HG03095 (cell line): ENCODE measurements around the gene ADAM11.
"Not testable (repeated sequence)": the region's sequence is repeated elsewhere in the genome, so short reads cannot be mapped to it uniquely, and the experiment has no call there.

ENCODE experiments used
- ATAC-seq: cut with Tn5 transposase; IDR thresholded peaks from one replicate; pipeline ENCODE4 v1.9.1; 2021; ENCODE audit warnings: moderate library complexity; ENCODE audit not compliant: unreplicated experiment

Gene ADAM11

DNA sequence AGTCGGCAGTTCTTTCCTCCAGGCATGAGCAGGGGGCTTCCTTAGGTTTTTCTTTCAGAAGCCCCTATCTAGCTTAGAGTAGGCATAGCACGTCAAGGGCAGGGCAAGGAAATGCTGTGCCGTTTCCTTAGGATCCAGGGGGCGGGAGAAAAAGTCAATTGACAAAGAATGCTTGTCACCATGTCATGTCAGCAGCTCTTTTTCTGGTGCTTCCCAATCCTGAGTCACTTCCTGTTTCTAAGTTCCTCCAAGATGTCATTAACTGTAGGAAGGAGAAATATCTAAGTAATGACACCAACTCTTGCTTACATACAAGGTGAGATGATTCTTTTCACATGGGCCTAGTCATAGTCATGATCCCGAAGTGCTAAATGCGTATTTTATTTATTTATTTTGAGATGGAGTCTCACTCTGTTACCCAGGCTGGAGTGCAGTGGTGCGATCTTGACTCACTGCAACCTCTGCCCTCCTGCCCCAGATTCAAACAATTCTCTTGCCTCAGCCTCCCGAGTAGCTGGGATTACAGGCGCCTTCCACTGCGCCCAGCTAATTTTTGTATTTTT, 36.1 kb downstream of the ADAM11 start:
- no peak for ATAC-seq

- no peak for ATAC-seq
Measured at GRCh38 chr17:44795421-44795820, 36.6 kb downstream of the ADAM11 start.

DNA sequence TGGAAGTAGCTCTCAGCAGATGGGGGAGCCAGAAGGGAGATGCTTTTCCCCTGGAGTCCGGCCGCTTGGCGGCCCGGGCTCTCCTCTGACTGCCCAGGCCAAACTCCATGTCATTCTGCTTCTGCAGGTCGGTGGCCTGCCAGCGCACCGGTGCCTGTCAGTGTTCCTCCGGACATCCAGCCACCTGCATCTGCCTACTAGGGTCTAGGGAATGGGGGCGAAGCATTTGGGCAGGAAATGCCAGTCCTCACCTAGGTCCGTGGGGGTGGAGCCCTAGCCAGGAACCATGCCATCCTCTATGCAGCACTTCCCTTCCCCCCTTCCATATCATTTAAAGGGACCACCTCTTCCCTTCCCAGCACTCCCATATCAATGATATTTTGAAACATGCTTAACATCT, 37.1 kb downstream of the ADAM11 start:
- ATAC-seq, result no peak

DNA sequence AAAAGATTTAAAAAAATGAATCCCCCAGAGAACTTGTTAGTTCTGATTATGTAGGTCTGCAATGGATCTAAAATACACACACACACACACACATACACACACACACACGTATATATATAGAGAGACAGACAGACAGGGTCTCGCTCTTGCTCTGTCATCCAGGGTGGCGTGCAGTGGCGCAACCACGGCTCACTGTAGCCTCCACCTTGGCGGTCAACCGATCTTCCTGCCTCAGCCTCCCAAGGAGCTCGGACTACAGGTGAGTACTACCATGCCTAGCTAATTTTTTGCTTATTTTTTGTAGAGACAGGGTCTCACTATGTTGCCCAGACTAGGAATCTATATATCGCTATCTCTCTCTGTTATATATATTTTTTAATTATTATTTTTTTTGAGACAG, 37.9 kb downstream of the ADAM11 start:
- no peak for ATAC-seq

GRCh38 chr17:44797802-44798201, 39.0 kb downstream of the ADAM11 start:
- ATAC-seq, result no peak

GRCh38 chr17:44798356-44798755, 39.6 kb downstream of the ADAM11 start:
- ATAC-seq, result no peak

- no peak for ATAC-seq
Measured at GRCh38 chr17:44801880-44802279, 43.1 kb downstream of the ADAM11 start.

DNA sequence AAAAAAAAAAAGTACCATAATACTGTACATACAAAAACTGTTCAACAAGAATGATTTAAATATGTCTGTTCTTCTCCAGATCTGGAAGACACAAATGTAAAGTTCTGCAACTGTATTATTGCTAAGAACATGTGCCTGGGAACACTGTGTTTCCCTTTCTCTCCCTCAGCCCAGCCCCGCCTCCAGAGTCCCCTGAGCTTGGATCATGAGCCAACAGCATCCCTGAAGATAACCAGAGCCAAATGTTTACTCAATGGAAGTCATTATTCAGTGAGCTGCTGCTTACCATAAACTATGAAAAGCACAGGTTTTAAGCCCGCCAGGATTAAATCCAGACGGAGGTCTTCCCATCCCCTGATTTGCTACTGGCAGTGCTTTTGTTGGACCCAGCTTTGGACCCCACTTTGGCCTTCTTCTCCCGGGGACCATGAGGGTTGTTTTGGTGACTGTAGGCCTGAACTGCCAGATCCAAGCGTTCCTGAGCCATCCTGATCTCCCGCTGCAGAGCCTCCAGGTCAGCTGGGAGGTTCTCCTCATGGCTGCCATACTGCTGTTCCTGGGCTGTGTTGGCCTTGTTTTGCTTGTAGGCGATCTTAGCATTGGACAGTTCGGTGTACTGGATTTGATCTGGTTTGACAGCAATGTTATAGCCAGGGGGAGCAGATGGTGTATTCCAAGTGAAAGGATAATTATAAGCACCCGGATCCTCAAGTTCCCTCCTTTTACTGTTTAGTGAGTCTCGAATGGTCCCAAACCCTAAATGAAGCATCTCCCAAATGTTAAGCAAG, 45.7 kb downstream of the ADAM11 start:
- no peak for ATAC-seq

GRCh38 chr17:44807093-44807816, 48.5 kb downstream of the ADAM11 start:
- no peak for ATAC-seq

DNA sequence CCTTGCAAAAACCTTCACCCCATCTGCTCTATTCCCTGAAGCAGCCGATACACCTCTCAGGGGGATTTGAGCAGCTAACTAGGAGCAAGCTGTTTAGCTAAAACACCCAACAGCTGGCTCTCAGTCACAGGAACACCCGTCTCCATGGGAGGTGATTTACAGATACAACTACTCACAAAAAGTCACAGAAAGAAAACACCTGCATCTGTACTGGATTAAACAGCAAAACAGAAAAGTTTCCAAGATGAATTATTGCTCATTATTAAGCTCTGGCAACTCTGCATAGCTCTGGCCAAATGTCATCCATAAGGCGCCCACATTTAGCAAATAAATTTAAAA, 49.0 kb downstream of the ADAM11 start:
- no peak for ATAC-seq

GRCh38 chr17:44808156-44808555, 49.4 kb downstream of the ADAM11 start:
- ATAC-seq, result no peak

DNA sequence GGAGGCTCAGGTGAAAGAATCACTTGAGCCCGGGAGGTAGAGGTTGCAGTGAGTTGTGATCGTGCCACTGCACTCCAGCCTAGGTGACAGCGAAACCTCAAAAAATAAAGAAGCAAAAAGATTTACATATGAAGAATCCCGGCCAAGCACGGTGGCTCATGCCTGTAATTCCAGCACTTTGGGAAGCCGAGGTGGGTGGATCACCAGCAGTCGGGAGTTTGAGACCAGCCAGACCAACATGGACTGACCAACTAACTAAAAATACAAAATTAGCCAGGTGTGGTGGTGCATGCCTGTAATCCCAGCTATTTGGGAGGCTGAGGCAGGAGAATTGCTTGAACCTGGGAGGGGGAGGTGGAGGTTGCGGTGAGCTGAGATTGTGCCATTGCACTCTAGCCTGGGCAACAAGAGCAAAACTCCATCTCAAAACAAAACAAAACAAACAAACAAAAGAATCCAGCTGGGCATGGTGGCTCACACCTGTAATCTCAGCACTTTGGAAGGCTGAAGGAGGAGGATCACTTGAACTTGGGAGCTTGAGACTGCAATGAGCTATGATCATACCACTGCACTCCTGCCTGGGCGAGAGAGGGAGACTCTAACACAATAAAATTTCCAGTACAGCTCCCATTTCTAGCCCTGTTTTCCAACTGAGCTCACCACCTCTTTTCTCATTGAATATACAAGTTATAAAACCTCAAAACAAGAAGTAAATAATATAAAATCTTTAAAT, 50.0 kb downstream of the ADAM11 start:
- not testable (repeated sequence) for ATAC-seq

- ATAC-seq, result no peak
Measured at GRCh38 chr17:44812263-44812662, 53.5 kb downstream of the ADAM11 start.

- not testable (repeated sequence) for ATAC-seq
Measured at GRCh38 chr17:44818508-44818907, 59.7 kb downstream of the ADAM11 start.

GRCh38 chr17:44820631-44821212, 61.9 kb downstream of the ADAM11 start:
- no peak for ATAC-seq

- not testable (repeated sequence) for ATAC-seq
Measured at GRCh38 chr17:44825236-44825635, 66.4 kb downstream of the ADAM11 start.

DNA sequence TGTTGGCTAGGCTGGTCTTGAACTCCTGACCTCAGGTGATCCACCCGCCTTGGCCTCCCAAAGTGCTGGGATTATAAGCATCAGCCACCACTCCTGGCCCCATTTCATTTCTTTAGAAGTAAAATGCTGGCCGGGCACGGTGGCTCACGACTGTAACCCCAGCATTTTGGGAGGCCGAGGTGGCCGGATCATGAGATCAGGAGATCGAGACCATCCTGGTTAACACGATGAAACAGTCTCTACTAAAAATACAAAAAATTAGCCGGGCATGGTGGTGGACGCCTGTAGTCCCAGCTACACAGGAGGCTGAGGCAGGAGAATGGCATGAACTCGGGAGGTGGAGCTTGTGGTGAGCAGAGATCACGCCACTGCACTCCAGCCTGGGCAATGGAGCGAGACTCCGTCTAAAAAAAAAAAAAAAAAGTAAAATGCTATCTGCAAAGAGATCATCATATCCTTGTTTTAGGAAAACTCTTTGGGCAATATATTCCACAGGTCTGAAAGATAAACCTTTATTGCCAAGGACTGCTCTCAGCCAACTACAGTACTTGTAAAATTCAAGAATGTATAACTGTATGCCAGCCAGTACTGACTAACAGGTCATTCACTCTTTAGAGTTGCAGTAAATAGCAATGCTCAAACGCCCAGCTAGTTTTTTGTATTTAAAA, 67.5 kb downstream of the ADAM11 start:
- ATAC-seq, result no peak

DNA sequence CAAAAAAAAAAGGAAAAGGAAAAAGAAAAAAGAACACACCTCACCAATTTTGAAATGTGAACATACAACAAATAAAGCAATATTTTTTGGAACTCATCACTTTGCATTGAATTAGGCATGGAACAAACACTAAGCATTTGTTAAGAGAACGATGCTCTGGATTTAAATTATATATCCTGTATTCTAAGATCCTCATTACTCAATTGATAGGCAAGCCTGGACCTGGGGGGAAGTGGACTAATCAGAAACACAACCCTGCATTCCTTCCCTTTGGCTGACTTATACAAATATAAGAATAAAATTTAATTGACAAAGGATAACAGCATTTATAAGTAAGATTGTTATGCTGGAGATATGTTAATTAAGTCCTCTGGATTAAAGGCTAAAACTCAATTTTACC, 69.1 kb downstream of the ADAM11 start:
- no peak for ATAC-seq

GRCh38 chr17:44828919-44829522, 70.2 kb downstream of the ADAM11 start:
- ATAC-seq, result no peak
